ENCODE results near the gene ZPR1.
"Not testable (repeated sequence)": the region's sequence is repeated elsewhere in the genome, so short reads cannot be mapped to it uniquely, and the experiment has no call there.

ZPR1 gene

DNA sequence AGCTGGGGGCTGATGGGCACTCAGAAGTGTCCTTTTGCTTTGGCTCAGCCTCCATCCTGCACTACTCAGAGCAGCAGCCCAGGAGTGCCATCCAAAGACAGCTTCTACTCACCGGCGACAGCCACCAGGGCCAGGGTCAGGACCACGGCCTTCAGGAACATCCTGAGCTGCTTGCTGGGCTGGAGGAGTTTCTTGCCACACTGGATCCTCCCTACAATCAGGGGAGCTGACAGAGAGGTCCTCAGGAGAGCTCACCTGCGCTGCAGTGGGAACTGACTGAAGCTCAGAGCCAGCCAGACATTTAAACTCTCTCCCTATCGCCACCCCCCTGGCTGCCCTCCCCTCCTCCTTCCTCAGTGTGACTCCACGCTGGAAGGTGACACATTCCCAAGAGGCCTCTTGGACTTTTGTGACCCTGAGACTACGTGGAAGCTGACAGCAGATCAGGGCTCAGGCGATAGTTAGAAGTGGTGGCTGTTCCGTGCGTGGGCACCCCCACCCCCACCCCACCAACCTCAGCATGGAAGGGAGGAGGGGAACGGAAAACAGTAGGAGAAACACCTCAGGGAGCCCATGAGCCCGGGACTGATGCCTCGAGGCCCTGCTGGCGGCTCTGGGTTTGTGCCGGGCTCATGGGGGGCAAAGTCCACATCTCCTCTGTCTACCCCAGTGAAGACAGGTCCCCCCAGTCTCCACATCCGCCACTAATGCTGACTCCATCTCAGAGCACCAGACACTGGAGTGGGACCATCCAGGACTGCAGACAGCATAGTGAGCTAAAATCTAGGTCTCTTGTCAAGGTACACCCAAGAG lies 35.4 kb upstream of the ZPR1 start, which contains the start of gene APOA4:
TSS of gene APOA4 (minus strand) at position 274 of the 813 bp plus-strand sequence. CDS start at position 161, 113 bp downstream.
- DNase-seq (ENCODE audit: extremely low read depth in 1 of 2, low read depth in 1 of 2) = no peak

DNA sequence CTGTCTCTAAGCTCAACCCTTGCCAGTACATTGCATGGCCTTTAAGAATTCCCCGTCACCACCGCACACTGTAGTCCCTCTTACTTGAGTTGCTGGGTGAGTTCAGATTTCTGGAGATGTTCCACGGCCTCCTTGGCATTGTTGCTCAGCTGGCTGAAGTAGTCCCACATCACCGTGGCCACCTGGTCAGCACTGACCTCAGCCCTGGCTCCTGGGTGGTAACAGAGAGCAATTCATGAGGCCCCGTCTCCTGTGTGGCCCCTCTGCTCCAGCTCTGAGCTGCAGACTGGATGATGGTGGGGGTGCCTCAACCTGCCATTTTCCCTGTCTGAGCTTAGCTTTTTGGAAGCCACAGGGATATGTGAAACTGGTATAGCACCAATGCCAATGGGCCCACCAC lies 34.8 kb upstream of the ZPR1 start:
- DNase-seq (ENCODE audit: extremely low read depth in 1 of 2, low read depth in 1 of 2) = no peak

DNA sequence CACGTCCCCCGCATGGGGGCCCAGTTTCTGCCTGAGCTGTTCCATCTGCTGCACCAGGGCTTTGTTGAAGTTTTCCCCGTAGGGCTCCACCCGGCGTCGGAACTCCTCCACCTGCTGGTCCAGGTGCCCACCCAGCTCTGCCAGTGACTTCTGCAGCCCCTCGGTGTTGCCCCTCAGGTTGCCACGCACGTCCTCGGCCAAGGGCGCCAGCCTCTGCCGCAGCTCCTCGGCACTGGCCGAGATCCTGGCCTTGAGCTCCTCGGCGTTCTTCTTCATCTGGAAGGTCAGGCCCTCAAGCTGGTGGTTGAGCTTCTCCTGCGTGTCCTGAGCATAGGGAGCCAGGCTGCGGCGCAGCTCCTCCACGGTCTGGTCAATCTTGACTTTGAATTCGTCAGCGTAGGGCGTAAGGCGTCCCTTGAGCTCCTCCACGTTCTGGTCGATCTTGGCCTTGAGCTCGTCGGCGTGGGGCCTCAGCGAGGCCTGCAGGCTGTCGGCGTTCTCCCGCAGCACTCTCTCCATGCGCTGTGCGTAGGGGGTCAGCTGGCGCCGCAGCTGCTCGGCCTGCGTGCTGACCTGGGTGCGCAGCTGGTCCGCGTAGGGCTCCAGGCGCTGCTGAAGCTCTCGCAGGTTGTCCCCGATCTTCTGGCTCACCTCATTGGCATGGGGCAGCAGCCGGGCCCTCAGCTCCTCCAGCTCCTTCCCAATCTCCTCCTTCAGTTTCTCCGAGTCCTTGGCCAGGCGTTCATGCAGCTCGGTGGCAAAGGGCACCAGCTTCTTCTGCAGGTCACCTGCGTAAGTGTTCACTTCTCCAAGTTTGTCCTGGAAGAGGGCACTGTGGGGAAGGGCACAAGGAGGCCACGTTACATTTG lies 33.5 kb upstream of the ZPR1 start:
- no peak for DNase-seq (ENCODE audit: extremely low read depth in 1 of 2, low read depth in 1 of 2)

DNA sequence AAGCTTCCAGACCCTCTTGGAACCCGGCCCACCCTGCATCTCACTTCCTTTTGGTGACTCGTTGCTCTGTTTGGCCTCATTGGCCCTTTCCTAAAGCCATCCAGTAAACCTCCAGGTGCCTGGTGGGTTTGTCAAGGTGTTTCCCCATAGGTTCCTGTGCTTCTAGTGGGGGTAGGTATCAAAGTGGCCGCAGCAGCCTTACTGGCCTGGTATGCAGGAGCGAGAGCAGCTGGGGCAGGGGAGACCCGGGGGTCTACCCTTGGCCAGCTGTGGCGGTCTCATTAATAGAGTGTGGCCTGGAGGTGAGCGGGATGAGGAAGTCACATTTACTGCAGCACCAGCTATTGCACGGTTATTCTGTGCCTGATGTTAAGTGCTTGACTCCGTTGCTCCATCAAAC lies 31.2 kb upstream of the ZPR1 start:
- DNase-seq (ENCODE audit: extremely low read depth in 1 of 2, low read depth in 1 of 2) = no peak

DNA sequence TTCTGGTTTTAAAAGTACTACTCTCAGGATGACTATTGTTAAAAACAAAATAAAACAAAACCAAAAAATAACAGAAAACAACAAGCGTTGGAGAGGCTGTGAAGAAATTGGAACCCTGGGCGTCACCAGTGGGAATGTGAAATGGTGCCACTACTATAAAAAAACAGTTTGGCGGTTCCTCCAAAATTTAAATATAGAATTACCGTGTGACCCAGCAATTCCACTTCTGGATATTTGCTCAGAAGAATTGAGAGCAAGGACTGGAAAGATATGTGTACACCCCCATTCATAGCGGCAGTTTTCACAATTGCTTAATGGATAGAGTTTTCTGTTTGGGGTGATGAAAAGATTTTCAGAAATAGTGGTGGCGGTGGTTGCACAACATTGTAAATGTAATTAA lies 26.7 kb upstream of the ZPR1 start:
- DNase-seq (ENCODE audit: extremely low read depth in 1 of 2, low read depth in 1 of 2) = no peak

DNA sequence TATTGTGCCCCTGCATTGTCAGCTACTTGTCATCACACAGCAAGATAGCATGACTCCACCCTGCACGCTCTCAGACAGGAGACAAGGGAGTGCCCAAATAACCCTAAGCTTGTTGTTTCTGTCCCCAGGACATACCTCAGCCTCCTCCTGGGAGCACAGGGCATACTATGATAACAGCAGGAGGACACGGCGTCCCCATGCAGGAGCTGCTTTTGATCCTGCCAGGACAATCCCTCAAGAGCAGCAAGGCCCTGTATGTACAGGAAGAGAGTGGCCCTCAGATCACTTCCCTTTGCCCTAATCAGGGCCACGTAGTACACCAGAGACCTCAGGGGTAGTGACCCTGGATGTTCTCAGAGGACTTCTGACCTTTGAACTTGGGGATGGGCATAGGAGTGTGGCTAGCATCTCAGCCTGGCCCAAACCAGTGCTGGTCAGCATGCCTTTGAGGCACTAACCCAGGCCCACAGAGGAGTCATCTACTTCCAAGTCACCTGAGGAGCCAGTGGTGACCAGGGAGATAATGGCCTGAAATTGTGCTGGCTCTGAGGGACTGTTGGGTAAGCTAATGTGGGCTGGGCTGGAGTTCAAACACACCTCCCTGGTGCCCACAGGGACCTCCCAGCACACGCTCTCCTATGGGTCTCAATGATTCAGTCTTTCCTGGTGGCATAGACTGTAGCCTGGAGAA lies 26.1 kb upstream of the ZPR1 start:
- no peak for DNase-seq (ENCODE audit: extremely low read depth in 1 of 2, low read depth in 1 of 2)

DNA sequence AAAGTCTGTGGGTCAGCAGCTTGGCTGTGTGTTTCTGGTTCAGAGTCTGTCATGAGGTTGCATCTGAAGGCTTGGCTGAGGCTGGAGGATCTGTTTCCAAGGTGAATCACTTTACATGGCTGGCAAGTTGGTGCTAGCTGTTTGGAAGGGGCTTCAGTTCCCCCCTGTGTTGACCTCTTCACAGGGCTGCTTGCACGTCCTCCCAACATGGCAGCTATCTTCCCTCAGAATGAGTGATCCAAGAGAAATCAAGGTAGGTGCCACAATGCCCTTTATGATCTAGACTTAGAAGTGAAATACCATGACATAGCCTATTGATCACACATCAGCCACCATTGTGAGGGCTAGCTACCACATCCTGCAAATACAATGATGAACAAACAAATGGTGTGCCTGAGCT lies 25.3 kb upstream of the ZPR1 start:
- DNase-seq (ENCODE audit: extremely low read depth in 1 of 2, low read depth in 1 of 2) = no peak

DNA sequence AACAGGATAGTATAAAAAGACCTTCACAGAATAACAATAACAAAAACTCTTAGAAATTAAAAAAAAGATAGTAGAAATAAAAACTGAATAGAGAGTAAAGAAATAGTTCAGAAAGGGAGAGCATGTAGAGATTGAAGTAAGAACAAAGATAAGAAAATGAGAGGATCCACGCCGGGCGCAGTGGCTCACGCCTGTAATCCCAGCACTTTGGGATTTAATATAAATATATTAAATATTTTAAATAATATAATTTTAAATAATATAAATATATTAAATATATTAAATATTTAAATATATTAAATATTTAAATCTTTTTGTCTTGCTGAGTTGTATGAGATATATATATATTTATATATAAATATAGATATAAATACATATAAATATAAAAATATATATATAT lies 24.3 kb upstream of the ZPR1 start:
- no peak for DNase-seq (ENCODE audit: extremely low read depth in 1 of 2, low read depth in 1 of 2)

DNA sequence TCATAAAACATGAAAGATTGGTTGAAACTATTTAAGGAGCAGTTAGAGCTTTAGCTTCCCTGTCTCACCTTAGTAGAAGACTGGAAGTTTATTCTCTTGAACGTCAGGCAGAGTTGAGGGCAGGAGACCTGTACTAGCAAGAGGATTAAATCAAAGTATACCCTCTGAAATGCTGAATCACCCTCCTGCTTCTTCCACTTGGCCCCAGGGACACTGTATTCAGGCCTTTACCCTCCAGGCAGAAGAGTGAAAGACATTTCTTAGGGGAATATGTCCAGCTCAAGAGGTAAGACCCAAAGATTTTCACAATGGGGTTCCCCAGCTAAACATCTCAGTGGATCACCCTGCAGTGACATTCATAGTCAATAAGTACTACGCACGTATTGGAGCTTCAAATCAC lies 23.4 kb upstream of the ZPR1 start:
- no peak for DNase-seq (ENCODE audit: extremely low read depth in 1 of 2, low read depth in 1 of 2)

DNA sequence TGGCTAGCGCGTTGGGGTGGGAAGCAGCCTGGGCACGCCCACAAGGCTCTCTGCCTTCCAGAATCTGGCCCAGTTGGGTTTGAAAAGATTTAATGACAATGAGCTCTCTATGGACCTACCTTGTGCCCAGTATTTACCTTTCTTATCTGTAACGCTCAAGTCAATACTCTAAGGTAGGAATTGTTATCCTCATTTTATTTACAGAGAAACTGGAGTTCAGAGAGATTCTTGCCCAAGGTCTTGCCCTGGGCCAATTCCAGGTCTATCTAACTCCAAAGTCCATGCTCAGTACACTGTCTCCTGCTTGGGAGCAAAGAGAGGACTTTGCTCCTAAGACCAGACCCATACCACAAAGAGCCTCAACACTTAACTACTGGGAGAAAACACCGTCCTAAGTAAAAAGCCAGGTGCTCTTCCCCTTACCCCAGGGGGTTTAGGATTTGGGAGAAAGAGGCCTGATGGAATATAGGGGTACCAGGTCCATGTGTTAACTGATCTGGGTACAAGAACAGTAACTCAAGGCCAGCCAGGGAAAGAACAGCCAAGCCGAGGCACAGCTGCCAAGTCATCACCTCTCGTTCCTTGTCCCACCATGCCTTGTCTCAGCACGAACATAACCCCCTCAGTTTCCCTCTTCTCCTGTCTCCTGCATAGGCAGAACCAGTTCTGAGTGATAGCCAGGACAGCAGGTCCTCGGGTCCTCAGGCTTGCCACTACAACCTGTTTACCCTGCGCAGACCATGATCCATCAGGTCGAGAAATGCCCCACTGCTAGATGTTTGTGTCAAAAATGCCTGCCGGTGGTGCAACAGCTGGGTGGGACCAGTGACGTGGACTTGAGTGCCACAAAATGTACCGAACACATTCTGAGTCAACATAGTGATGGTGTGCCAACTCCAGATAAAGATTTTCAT lies 20.7 kb upstream of the ZPR1 start:
- no peak for DNase-seq (ENCODE audit: extremely low read depth in 1 of 2, low read depth in 1 of 2)

DNA sequence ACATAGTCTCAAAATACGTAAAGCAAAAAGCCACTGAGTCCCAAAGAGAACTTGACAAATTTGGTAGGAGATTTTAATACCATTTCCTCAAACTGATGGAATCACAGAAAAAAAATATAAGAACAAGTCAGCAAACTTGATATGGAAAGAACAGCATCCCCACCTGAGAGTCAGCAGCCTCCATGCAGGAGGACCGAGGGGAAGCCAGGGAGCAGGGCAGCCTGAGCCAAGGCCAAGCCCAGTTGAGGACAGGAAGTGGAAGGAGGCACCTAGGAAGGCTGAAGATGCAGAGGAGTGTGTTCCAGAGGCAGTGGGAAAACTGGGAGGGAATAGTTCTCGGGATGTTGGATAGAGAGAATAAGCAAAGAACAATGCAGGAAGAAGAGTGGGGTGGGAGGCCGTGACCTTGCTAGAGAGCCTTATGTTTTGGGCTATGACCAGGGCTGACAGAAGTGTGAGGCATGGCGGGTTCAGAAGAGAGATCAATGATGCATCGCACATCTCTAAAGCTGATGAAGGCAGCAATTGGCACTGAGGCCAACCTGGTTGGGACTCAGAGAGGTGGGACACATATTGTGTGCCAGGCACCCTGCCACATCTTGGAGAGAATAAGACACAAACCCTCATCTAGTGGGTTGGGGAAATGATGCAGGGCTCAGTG lies 19.9 kb upstream of the ZPR1 start:
- DNase-seq (ENCODE audit: extremely low read depth in 1 of 2, low read depth in 1 of 2) = no peak

DNA sequence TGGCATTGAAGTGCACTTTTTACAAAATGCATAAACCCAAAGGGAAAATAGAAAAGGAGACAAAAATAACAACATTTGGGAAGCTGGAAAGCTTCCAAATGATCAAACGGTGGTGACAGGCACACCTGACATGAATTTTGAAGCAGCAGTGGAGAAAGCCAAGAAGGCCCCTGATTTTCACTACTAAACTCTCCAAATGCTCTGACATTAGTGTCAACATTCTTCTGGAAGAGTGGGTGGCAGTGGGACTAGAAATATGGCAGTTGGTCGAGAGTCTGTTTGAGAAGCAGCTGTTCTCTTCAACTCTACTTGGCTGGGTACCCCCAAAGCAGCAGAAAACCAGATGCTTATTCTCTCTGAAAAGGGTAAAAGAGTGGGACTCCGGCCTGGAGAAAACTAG lies 16.2 kb upstream of the ZPR1 start:
- no peak for DNase-seq (ENCODE audit: extremely low read depth in 1 of 2, low read depth in 1 of 2)

DNA sequence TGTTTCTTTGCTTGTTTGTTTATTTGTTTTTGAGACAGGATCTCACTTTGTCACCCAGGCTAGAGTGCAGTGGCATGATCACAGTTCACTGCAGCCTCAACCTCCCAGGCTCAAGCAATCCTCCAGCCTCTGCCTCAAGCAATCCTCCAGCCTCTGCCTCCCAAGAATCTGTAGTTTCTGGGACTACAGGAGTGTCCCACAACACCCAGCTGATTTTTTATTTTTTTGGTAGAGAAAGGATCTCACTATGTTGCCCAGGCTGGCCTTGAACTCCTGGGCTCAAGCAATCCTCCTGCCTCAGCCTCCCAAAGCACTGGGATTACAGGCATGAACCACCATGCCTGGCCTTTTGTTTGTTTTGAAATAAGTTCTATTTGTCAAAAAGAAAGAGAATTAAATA lies 13.8 kb upstream of the ZPR1 start:
- not testable (repeated sequence) for DNase-seq (ENCODE audit: extremely low read depth in 1 of 2, low read depth in 1 of 2)

DNA sequence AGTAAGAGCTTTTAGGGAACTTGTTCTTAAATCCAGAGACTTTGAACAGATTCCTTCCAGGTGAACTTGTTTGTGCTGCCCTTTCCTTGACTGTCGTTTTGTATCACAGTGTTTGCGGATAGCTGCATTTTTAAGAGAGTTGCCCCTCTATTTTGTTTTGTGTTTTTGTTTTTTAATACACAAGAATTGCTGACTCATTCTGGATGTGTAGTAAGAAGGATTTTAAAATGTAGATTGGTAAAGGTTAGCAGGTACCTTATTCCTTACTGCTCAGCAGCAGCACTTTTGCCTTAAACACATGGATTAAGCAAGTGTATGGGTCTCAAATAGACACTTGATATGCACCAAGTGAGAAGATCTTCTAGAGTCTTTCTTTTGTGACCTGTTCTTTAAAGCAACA lies 12.8 kb upstream of the ZPR1 start:
- DNase-seq (ENCODE audit: extremely low read depth in 1 of 2, low read depth in 1 of 2) = no peak

DNA sequence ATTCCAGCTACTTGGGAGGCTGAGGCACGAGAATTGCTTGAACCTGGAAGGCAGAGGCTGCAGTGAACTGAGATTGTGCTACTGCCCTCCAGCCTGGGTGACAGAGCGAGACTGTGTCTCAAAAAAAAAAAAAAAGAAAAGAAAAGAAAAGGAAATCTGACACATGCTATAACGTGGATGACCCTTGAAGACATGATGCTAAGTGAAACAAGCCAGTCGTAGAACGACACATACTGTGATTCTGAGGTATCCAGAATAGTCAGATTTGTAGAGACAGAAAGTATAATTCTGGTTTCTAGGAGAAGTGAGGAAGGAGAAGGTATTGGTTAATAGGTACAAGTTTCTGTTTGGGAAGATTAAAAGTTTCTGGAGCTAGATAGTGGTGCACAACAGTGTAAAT lies 10.5 kb upstream of the ZPR1 start:
- no peak for DNase-seq (ENCODE audit: extremely low read depth in 1 of 2, low read depth in 1 of 2)

DNA sequence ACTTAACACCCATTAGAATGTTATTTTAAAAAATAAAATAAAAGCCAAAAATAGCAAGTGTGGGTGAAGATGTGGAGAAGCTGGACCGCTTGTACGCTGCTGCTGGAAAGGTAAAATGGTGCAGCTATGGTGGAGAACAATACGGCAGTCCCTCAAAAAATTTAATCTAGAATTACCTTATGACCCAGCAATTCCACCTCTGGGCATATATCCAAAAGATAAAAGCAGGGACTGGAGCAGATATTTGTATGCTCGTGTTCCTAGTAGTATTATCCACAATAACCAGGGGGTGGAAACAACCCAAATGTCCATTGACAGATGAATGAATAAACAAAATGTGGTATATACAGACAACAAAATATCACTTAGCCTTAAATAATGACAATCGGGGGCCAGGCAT lies 10.0 kb upstream of the ZPR1 start:
- no peak for DNase-seq (ENCODE audit: extremely low read depth in 1 of 2, low read depth in 1 of 2)

DNA sequence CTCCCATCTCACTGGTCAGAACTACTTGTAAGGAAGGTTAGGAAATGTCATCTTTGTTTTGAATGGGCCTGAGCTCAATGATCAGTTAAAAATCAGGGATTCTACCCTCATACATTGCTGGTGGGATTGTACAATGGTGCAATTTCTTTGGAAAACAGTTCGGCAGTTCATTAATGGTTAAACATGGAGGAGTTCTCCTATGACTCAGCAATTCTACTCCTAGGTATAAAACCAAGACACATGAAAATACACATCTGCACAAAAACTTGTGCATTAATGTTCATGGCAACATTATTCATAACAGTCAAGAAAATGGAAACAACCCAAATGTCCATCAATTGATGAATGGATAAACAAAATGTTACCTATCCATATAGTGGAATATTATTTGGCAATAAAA lies 8.7 kb upstream of the ZPR1 start:
- DNase-seq (ENCODE audit: extremely low read depth in 1 of 2, low read depth in 1 of 2) = no peak

DNA sequence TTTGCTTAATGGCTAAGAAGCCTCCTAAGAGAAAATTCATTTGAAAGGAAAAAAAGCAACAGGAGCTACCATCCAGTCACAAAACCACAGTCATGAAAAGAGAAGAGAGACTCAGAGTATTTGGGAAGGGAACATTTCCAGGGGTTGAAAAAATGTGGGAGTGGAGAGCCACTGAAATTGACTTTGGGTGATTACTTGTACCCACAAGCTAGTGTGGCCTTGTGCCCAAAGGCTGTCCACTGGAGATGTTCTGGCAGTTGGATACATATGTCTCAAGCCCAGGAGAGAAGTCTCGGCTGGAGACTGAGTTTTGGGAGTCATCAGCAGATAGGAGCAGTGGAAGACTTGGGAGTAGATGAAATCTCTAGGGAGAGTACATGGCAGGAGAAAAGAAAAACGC lies 7.0 kb upstream of the ZPR1 start:
- DNase-seq (ENCODE audit: extremely low read depth in 1 of 2, low read depth in 1 of 2) = no peak

DNA sequence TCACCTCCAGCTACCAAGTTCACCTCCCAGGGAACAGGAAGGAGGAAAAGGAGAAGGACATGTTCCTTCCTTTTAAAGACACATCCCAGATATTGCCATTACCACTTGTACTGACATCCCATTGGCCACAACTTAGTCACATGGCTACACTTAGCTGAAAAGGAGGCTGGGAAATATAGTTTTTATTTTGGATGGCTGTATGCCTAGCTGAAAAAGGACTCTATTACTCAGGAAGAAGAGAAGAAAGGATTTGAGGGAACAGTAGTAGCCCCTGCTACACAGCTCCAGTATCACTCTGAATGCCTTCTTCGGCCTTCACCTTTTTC lies 5.9 kb upstream of the ZPR1 start:
- DNase-seq (ENCODE audit: extremely low read depth in 1 of 2, low read depth in 1 of 2) = no peak
